CD4-positive, alpha-beta T cell treated with Interleukin-15 for 1 hour (primary cell): ENCODE data around the gene SCAP.
"Not testable (repeated sequence)": the region's sequence is repeated elsewhere in the genome, so short reads cannot be mapped to it uniquely, and the experiment has no call there.

Experiments used
- DNase-seq: peaks from one replicate; pipeline ENCODE4 v3.0.0-alpha.2; 2020

Gene SCAP

DNA sequence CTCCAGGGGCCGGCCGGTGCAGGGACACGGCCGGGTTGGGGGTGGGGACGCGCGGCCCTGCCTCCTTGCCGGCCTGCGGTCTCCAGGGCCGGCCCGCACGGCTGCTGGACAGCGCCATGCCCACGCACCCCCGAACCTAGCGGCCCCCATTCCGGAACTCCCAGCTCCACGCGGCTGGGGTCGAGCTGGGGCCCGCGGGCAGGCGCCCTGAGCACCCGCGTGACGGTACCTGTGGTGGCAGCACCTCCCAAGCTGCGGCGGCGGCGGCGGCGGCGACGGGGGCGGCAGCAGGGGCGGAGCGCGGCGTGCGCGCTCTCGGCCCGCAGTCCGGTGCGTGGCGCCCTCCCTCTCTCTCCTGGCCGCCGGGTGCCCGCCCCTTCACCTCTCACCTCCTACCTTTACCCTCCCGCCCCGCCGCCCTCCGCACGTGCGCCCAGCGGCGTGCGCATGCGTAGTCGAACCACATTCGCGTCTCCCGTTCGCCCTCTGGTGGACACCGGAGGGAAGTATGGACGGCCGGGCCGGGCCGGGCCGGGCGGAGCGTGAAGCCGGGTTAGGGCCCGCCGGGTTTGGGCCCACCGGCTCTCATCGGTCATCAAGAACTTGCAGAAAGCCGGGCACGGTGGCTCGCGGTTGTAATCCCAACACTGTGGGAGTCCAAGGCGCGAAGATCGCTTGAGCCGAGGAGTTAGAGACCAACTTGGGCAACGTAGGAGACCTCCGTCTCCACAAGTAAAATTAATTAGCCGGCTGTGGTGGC, at the start of gene SCAP:
Gene SCAP (minus strand): TSS at position 372 of the 760 bp plus-strand sequence. CDS start 32,948 bp downstream, outside the sequence.
- DNase-seq = peak; percentile 94

DNA sequence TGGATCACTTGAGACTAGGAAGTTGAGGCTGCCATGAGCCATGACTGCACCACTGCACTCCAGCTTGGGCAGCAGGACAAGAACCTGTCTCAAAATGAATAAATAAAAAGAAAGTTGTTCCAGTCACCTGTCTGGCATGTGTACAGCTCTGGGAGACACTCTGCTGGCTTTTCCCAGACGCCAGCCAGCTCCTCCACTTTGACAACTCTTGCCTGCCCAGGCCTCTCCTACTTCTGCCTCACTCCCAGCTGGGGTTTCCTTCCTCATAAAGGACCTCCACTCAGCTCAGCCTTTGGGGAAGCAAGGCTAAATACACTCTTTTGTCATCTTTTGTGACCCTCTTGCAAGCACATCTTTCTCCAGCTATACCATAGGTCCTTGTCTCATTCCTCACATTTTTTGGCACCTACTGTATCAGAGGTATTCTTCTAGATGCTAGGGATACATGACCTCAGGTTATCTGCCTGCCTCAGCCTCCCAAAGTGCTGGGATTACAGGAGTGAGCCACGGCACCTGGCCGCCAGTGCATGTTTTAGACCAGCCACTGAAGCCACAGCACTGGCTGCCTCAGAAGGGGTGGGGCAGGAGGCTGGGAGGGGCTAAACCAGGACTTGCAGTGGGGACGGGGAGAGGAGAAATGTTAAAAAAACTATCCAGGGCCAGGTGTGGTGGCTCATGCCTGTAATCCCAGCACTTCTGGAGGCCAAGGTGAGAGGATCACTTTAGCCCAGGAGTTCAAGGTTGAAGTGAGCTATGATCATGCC, 47.8 kb upstream of the SCAP start:
- no peak for DNase-seq

DNA sequence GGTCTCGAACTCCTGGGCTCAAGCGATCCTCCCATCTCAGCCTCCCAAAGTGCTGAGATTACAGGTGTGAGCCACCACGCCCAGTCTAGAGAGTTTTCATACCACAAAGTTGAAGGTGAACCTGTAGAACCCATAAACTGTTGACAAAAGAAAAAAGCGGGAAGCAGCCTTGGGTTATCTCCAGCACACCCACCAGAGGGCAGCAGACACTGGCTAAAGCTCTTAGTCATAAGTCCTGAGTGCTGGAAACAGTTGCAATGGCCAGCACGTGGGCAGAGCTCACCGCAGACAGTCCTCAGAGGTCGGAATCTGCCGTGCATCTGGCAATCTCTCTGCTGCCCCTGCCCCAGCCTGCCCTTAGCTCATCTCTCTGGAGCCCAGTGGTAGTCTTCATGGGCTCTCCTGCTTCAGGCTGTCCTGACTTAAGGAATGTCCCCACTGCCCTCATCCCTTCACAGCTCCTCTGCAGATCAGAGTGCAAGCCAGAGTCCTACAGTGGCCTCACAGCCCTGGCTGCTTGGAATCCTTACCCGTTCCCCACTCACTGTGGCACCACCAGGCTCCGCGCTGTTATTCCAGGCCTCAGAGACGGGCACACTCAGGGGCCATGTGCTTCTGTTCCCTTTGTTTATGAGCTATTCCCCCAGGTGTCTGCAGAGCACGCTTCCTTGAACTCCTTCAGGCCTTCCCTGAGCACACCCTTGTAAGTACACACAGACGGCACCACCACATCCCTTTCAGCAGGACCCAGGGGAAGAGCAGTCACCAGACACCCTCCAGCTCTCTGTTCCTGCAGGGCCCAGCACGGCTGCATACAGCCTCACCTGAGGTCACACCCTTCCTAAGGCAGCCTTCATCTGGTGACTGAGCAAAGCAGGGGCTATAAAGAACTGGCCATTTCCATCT, 46.6 kb upstream of the SCAP start:
- DNase-seq = peak; percentile 79

DNA sequence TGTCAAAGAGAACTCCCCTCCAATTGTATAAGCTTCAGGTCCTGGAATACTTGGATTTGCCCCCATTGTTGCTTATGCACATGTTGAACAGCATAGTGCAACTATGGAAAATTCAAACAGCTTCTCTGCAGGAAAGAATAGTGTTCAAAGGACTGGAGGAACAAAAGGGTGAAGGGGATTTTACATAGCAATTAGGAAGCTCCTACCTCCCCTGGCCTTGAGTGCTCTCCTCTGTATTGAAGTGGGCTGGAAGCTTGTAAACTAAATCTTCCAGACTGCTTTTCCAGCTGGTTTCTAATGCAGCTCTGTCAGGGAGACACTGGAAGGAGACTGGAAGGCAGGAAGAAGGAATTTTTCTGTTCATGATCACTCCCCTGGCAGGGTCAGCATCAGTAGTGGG, 45.0 kb upstream of the SCAP start:
- no peak for DNase-seq

DNA sequence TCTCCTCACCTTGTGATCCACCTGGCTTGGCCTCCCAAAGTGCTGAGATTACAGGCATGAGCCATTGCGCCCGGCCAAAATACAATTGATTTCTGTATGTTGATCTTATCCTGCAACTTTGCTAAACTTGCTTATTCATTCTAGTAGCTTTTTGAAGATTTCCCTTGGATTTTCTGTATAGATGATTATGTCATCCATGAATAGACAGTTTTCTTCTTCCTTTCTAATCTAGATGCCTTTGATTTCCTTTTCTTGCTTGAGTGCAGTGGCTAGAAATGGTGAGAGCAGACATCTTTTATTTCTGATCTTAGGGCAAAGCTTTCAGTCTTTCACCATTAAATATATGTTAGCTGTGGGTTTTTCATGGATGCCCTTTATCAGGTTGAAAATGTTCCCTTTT, 42.2 kb upstream of the SCAP start:
- DNase-seq = no peak

DNA sequence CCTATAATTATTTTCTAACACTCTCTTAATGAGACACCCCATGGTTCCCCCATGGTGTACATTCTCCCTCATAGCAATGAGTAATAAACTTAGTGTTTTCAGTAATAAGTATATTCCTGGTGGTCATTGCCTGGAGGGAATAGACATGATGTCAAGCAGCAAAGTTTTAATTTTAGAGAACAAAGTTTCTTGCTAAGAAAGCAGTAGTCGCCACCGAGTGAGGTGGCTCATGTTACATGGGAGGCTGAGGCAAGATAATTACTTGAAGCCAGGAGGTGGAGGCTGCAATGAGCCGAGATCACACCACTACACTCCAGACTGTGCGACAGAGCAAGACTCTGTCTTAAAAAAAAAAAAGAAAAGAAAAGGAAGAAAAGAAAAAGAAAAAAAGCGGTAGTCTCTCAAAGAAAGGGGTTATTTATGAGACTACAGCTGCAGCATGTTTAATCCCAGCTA, 40.2 kb upstream of the SCAP start:
- no peak for DNase-seq

DNA sequence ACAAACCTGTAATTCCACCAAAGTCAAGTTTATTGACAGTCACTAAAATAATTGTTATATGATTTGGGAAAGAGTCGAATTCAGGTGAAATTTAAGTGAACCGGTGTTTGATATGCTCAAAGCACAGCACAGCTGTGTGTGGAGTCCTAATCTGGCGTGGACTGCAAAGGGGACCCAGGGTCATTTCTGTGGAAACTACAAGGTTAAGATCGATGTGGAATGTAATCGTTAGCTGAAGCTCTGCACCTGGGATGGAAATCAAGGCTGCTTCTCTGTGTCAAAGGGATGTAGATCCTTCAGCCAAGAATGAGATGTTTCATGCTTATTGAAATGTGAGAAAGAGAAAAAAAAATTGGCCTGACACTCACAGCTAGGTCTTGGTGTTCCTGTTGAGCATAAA, 39.4 kb upstream of the SCAP start:
- DNase-seq = no peak

DNA sequence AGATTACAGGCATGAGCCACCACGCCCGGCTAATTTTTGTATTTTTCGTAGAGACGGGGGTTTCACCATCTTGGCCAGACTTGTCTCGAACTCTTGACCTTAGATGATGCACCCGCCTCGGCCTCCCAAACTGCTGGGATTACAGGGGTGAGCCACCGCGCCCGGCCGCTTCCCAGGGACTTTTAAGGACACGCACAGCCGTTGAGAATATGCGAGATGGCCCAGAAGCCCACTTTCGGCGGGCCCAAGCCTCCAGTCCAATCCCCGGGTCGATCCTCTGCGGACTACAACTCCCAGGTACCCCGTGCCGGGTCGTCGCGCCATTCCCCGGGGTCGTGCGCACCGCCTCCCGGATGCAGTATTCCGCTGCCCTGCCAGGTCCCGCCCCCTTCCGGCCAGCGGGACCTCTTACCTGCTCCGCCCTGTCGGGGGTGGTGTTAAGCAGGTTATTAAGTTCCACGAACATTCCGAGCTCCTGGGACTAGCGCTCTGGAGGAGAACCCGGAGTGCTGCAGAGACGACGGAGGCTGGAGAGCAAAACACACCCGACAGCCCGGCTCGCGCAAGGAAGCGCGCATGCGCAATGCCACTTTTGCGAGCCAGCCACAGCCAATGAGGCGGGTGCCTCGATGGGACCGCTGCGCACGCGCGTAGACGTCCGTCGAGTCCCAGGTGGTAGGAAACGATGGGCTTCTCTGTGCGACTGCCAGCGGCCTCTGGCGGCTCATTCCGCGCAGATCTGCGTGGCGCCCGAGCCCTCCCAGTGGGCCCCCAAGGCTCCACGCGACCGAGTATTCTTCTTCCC, 37.6 kb upstream of the SCAP start, which contains the start of gene ELP6:
Gene ELP6 (minus strand): TSS at position 588 of the 805 bp plus-strand sequence. CDS start 122 bp downstream, at position 466.
- peak; percentile 98 for DNase-seq

DNA sequence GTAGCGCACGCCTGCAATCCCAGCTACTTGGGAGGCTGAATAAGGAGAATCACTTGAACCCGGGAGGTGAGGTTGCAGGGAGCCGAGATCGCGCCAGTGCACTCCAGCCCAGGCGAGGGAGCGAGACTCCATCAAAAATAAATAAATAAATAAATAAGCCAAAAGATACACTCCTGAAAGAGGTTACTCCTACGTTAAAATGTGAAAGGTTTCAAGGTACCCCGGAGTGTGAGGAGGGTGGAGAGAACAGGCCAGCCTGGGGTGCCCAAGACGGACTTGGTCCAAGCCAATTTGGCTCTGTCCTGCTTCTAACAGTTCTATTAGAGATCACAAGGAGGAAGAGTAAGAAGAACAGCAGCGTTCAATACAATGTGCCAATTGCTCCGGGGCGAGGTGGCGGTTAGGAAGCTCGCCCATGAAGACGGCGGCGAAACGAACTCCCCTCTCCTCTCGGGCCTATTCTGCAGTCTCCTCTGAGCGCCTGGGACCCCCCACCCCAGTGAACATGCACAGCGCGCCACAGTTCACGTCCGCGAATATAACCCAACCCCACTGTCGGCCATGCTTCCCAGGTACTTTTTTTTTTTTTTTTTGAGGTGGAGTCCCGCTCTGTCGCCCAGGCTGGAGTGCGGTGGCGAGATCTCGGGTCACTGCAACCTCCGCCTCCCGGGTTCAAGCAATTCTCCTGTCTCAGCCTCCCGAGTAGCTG, 36.8 kb upstream of the SCAP start:
- peak; percentile 21 for DNase-seq

DNA sequence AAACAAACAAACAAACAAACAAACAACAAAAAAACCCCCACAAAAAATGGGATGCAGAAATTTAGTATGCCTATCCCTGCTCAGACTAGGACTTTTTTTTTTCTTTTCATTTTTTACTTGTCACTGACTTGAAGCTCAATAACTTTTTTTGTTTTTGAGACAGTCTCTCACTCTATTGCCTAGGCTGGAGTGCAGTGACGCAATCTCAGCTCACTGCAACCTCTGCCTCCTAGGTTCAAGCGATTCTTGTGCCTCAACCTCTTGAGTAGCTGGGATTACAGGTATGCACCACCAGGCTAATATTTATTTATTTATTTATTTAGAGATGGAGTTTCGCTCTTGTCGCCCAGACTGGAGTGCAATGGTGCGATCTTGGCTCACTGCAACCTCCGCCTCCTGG, 29.5 kb upstream of the SCAP start:
- DNase-seq = not testable (repeated sequence)

DNA sequence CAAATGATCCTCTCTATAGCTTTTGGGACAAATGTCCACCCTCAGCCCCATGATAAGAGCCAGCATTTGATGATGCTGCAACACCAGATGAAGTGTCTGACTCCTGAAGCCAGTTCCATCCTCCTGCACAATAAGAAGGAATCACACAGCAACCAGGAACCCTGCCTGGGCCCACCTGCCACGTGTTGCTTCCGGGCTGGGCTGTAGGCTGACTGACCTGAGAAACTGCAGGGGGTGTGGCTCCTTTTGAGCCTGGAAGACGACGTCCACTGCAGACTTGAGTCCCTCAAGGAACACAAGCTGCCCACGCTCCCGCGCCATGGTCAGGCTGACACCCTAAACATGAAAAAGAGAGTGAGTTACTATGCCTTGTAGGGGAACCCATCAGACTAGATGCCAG, 28.4 kb upstream of the SCAP start:
- DNase-seq = no peak

DNA sequence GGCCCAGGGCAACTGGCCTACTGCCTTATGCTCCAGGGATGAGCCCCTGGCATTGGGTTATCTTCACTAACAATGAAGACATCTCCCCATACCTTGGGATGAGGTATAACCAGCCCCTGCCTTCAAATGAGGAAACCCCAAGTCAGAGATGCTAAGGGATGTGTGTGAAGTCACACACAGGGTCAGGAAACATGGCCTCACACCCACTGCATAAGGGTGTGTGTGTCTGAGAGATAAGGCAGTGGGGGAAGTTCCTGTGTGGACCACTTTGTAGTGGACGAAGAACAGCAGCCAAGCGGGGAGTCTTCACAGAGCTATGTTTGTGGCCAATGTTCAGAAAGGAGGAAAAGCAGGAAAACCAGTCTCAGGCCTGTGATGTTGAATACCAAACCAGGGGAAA, 27.3 kb upstream of the SCAP start:
- no peak for DNase-seq

DNA sequence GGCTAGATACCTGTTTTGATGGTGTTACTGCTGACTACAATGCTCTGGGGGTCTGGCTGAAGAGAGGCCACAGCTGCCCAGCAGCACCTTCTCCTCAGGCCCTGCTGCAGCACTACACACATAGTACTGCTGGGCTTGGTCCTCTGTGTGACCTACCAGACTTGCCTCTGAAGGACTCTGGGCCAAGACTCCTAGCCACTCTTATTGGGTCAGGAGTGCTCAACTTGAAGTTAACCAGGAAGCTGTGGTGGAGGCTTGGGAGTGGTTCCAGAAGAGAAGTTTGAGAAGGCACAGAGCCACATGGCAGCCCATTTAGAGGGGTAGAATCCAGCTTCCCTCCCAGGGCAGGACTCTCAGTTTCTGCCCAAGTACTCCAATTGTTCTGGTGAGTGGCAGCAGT, 21.2 kb upstream of the SCAP start:
- DNase-seq = no peak

DNA sequence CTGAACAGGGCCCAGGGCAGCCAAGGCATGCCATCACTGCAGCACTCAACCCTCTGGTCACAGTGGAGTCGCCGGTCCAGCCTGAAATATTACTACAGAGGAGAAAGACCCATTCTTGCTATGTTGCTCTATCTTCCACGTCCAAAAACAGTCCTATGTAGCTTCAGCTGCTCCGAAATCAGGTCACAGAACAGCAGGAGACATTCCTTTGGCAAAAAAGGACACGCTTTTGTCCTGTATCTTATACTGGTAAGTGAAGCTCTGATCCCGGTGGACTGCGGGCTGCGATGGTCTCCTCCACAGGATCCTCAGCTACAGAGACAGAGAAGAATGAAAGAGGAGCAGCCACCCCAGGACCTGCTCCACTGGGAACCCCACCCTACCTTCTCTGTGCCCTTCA, 20.1 kb upstream of the SCAP start:
- DNase-seq = no peak

DNA sequence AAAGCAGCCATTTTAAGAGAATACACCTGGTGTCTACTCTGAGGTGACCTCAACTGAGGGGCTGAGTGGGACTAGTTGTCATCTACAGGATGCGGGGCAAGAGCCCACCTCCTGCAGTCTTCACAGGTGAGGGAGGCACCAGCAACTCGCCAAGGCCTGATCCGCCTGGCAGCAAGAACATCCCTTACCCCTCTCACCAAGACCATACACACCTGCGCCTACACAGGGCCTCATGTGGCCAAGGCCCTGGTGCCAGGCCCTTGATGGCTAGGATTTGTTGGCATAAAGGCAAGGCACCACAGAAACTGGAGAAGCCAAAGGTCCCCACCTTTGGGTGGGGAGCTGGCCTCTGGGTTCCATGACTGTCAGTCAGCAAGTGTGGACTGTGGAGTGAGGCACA, 19.4 kb upstream of the SCAP start:
- no peak for DNase-seq

DNA sequence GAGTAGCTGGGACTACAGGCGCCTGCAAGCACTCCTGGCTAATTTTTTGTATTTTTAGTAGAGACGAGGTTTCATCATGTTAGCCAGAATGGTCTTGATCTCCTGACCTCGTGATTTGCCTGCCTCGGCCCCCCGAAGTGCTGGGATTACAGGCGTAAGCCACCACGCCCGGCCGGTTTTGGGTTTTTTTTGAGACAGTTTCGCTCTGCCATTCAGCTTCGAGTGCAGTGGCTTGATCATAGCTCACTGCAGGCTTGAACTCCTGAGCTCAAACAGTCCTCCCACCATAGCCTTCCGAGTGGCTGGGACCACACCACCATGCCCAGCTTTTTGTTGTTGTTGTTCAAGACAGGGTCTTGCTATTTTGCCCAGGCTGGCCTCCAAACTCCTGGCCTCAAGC, 16.0 kb upstream of the SCAP start:
- DNase-seq = no peak

DNA sequence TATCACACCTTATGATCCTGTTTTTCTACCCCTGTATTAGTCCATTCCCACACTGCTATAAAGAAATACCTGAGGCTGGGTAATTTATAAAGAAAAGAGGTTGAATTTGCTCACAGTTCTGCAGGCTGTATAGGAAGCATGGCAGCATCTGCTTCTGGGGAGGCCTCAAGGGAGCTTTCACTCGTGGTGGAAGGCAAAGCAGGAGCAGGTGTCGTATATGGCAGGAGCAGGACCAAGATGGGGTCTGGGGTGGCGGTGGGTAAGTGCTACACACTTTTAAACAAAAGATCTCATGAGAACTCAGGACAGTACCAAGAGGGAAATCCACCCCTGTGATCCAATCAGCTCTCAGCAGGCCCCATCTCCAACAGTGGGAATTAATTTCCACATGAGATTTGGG, 15.4 kb upstream of the SCAP start:
- no peak for DNase-seq

DNA sequence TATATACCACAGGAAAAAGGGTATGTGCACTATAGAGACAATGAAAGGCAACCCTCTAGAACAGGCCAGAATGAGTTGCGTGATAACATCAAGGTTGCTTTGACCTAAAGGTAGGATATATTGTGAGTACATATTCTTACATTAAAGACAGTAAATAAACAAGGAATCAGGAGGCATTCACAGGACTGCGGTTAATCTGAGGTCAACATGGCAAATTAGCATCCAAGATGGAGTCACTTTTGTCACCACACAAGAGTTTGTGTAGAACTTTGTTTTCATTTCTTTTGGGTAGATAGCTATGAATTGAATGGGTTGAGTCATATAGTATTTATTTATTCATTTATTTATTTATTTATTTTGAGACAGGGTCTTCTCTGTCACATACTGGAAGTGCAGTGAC, 11.5 kb upstream of the SCAP start:
- no peak for DNase-seq

DNA sequence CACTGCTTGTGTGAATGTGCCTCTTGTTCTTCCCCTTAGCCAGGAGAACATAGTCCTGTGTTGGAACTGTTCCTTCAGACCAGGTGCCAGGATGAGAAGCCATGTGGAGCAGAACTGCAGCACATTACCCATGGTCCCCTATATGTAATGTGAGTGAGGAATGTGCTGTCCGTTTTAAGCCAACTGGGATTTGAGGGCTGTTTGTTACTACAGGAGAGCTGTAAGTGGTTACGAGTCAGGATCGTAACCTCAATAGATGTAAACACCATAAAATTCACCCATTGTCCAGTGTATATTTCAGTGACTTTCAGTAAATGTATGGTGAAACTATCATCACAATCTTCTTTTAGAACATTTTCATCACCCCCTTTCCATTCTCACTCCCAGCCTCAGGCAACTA, 10.1 kb upstream of the SCAP start:
- no peak for DNase-seq

DNA sequence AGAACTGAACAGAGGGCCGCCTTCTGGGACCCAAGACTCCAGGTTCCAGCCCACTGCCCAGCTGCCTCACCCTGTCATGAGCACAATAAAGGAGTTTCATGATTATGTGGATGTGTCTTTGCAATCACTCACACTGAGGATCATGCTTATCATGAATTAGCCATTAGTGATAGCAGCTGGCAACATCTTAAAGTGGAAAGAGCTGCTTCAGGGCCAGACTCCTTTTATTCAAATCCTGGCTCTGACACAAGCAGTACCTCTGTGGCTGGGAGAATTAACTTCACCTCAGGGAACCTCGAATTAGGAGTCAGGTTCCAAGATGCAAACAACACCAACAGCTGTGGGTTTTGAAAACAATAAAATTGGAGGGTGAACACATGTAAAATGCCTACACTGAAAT, 6.6 kb upstream of the SCAP start:
- no peak for DNase-seq

DNA sequence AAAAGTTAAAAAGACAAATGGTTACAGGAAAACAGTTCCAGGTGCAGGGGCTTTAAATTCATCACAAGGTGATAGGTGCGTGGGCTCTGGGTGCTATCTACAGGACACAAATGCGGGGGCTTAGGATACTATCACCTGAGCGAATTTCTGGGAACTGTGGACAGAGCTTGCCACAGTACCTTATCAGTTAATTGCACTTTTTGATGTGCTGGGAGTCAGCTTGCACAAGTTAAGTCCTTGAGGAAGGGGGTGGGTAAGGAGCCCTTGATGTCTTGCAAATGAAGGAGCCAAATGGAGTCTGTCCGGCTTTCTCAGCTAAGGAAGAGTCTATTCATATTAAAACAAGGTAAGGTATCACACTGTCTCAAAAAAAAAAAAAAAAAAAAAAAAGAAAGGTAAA, 6.0 kb upstream of the SCAP start:
- DNase-seq = not testable (repeated sequence)

DNA sequence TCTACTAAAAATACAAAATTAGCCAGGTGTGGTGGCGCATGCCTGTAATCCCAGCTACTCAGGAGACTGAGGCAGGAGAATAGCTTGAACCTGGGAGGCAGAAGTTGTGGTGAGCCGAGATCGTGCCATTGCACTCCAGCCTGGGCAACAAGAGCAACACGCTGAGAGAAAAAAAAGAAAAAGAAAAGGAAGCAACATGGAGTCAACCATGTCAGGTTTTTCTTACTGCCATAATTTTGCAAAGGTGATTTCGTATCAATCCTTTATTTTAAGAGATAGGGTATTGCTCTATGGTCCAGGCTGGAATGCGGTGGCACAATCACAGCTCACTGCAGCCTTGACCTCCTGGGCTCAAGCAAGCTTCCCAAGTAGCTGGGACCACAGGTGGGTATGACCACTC, 4.5 kb upstream of the SCAP start:
- not testable (repeated sequence) for DNase-seq
